SK-N-SH (cell line): ENCODE measurements around the gene ARID1B. TPM values are rescaled to one million over a fixed set of nuclear protein-coding genes. Genes with fewer than 3 reads are reported as not detected.

Source experiments
- CTCF ChIA-PET: fragments of 300-600, 350-600 bp; formaldehyde crosslinking; extraction: SDS; loops from one replicate; lab custom pipeline; 2021; lab: Yijun Ruan, JAX
- POLR2A ChIA-PET: fragments of 350-600 bp; sonication (Branson Sonifier 250); formaldehyde crosslinking; extraction: SDS; loops from one replicate; lab custom pipeline; 2020; ENCODE audit warnings: antibody characterized with exemption, inconsistent platforms; lab: Yijun Ruan, JAX
- DNase-seq: peaks from one replicate; pipeline ENCODE4 v3.0.0; 2012
- H2AFZ ChIP-seq: fragments of 200-600 bp; sonication (generic); 2 replicates; pipeline ENCODE4 v1.8.1; 2016; ENCODE audit warnings: antibody characterized with exemption, mild to moderate bottlenecking, low read depth
- H3F3A ChIP-seq: fragments of 200-600 bp; sonication (generic); replicated peaks from 2 replicates; pipeline ENCODE3; 2016; ENCODE audit warnings: antibody characterized with exemption, mild to moderate bottlenecking; ENCODE audit not compliant: insufficient read depth
- H3K27ac ChIP-seq, 2 experiments: fragments of 200-500 bp in 1 of 2; fragments of 200-600 bp in 1 of 2; sonication (Bioruptor generic) in 1 of 2; sonication (generic), shearing (Covaris generic) in 1 of 2; 2 replicates each; pipeline versions ENCODE4 v1.5.1 to v1.6.1; 2014 to 2016; ENCODE audit warnings: low read depth in 2 of 2, inconsistent platforms in 1 of 2, low read length in 1 of 2, mild to moderate bottlenecking in 1 of 2, mixed read lengths in 1 of 2
- H3K27me3 ChIP-seq: fragments of 200-600 bp; sonication (generic), shearing (Covaris generic); 2 replicates; pipeline ENCODE4 v1.6.1; 2016; ENCODE audit warnings: mixed run types; ENCODE audit not compliant: insufficient read depth
- H3K36me3 ChIP-seq, 2 experiments: fragments of 200-500 bp in 1 of 2; fragments of 200-600 bp in 1 of 2; sonication (Bioruptor generic) in 1 of 2; sonication (generic) in 1 of 2; replicated peaks in 1 of 2; 2 replicates each; pipeline versions ENCODE3 to v1.5.1; 2014 to 2016; ENCODE audit warnings: low read length in 1 of 2, mild to moderate bottlenecking in 1 of 2; ENCODE audit not compliant: insufficient read depth in 2 of 2, control insufficient read depth in 1 of 2
- H3K4me1 ChIP-seq, 2 experiments: fragments of 200-500 bp in 1 of 2; fragments of 200-600 bp in 1 of 2; sonication (Bioruptor generic) in 1 of 2; sonication (generic), shearing (Covaris generic) in 1 of 2; 2 replicates each; pipeline versions ENCODE4 v1.5.1 to v1.6.1; 2014 to 2016; ENCODE audit warnings: low read depth in 1 of 2, low read length in 1 of 2, mixed run types in 1 of 2; ENCODE audit not compliant: insufficient read depth in 2 of 2, control insufficient read depth in 1 of 2
- H3K4me2 ChIP-seq: fragments of 200-600 bp; sonication (generic), shearing (Covaris generic); 2 replicates; pipeline ENCODE4 v1.6.1; 2017; ENCODE audit warnings: mixed run types
- H3K4me3 ChIP-seq, 2 experiments: fragments of 200-500 bp in 1 of 2; fragments of 200-600 bp in 1 of 2; sonication (Bioruptor generic) in 1 of 2; sonication (generic), shearing (Covaris generic) in 1 of 2; 2 replicates each; pipeline versions ENCODE4 v1.5.1 to v1.8.1; 2014 to 2016; ENCODE audit warnings: low read depth in 2 of 2, inconsistent platforms in 1 of 2, low read length in 1 of 2, mild to moderate bottlenecking in 1 of 2, mixed read lengths in 1 of 2, moderate library complexity in 1 of 2
- H3K79me2 ChIP-seq: fragments of 200-600 bp; sonication (generic); 2 replicates; pipeline ENCODE4 v1.8.1; 2017; ENCODE audit warnings: mild to moderate bottlenecking; ENCODE audit not compliant: insufficient read depth
- H3K9ac ChIP-seq: fragments of 200-600 bp; sonication (generic); 2 replicates; pipeline ENCODE4 v1.6.1; 2017; ENCODE audit warnings: mixed run types
- H3K9me2 ChIP-seq: fragments of 200-600 bp; sonication (generic); 2 replicates; pipeline ENCODE4 v1.6.1; 2017; ENCODE audit warnings: mixed run types
- H3K9me3 ChIP-seq: fragments of 200-600 bp; sonication (generic); 2 replicates; pipeline ENCODE4 v1.6.1; 2017; ENCODE audit warnings: mixed run types, mild to moderate bottlenecking, moderate library complexity
- H4K20me1 ChIP-seq: fragments of 200-600 bp; sonication (generic); 2 replicates; pipeline ENCODE4 v1.6.1; 2017; ENCODE audit warnings: mild to moderate bottlenecking, mixed run types; ENCODE audit not compliant: insufficient read depth
- EP300 ChIP-seq, 2 experiments: IDR thresholded peaks; 2 replicates each; pipeline versions ENCODE4 v1.4.0 to v1.6.1; 2012; ENCODE audit warnings: borderline replicate concordance in 1 of 2, low read depth in 1 of 2, low read length in 1 of 2
- EZH2phosphoT487 ChIP-seq: fragments of 200-600 bp; sonication (generic); IDR thresholded peaks from 2 replicates; pipeline ENCODE4 v1.6.1; 2017; ENCODE audit warnings: low read depth, mixed run types, mild to moderate bottlenecking, antibody characterized with exemption, moderate library complexity, borderline replicate concordance
- FOXM1 ChIP-seq: IDR thresholded peaks from 2 replicates; pipeline ENCODE4 v1.4.0; 2012; ENCODE audit warnings: low read depth, mild to moderate bottlenecking
- GABPA ChIP-seq: IDR thresholded peaks from 2 replicates; pipeline ENCODE4 v1.4.0; 2012; ENCODE audit warnings: low read depth, mild to moderate bottlenecking
- MEF2A ChIP-seq: IDR thresholded peaks from 2 replicates; pipeline ENCODE4 v1.4.0; 2012; ENCODE audit warnings: low read depth, borderline replicate concordance
- MXI1 ChIP-seq: IDR thresholded peaks from 2 replicates; pipeline ENCODE4 v1.6.1; 2012; ENCODE audit warnings: mild to moderate bottlenecking, low read depth, low read length, improper control_type of control experiment
- NFIC ChIP-seq: IDR thresholded peaks from 2 replicates; pipeline ENCODE4 v1.4.0; 2012; ENCODE audit warnings: borderline replicate concordance
- POLR2AphosphoS5 ChIP-seq: IDR thresholded peaks from 2 replicates; pipeline ENCODE4 v1.6.1; 2012; ENCODE audit warnings: low read depth, low read length
- RCOR1 ChIP-seq: fragments of 150-350 bp; IDR thresholded peaks from 2 replicates; pipeline ENCODE4 v1.6.1; 2017; ENCODE audit warnings: antibody characterized with exemption, low read length
- RFX5 ChIP-seq: IDR thresholded peaks from 2 replicates; pipeline ENCODE4 v1.6.1; 2012; ENCODE audit warnings: mild to moderate bottlenecking, improper control_type of control experiment, low read length
- SMC3 ChIP-seq: IDR thresholded peaks from 2 replicates; pipeline ENCODE4 v1.6.1; 2012; ENCODE audit warnings: low read depth, low read length, improper control_type of control experiment
- TEAD4 ChIP-seq: IDR thresholded peaks from 2 replicates; pipeline ENCODE4 v1.4.0; 2012; ENCODE audit warnings: mild to moderate bottlenecking, borderline replicate concordance; ENCODE audit not compliant: insufficient read depth
- USF1 ChIP-seq: IDR thresholded peaks from 2 replicates; pipeline ENCODE4 v1.4.0; 2012; ENCODE audit warnings: low read depth, borderline replicate concordance
- WGBS: methylation state at CpG from one replicate; pipeline ENCODE4 v1.1.6; 2017; ENCODE audit warnings: low lambda C conversion rate; 5-methylcytosine and 5-hydroxymethylcytosine counted together
- polyA plus RNA-seq, 3 experiments: library from polyadenylated mRNA; depleted of rRNA; stranded (reverse); fragments of >200 nt; gene quantifications; 2 replicates each; pipeline ENCODE4 v1.2.3, GENCODE V29; 2012
- TF ChIP-seq, protein P1 (sequence below): IDR thresholded peaks from 2 replicates; pipeline ENCODE4 v1.4.0; 2012; ENCODE audit warnings: low read depth

ARID1B gene
- polyA plus RNA-seq, 1 of the 3 experiments (the other 2 are of a cell fraction): 13.6 TPM

DNA sequence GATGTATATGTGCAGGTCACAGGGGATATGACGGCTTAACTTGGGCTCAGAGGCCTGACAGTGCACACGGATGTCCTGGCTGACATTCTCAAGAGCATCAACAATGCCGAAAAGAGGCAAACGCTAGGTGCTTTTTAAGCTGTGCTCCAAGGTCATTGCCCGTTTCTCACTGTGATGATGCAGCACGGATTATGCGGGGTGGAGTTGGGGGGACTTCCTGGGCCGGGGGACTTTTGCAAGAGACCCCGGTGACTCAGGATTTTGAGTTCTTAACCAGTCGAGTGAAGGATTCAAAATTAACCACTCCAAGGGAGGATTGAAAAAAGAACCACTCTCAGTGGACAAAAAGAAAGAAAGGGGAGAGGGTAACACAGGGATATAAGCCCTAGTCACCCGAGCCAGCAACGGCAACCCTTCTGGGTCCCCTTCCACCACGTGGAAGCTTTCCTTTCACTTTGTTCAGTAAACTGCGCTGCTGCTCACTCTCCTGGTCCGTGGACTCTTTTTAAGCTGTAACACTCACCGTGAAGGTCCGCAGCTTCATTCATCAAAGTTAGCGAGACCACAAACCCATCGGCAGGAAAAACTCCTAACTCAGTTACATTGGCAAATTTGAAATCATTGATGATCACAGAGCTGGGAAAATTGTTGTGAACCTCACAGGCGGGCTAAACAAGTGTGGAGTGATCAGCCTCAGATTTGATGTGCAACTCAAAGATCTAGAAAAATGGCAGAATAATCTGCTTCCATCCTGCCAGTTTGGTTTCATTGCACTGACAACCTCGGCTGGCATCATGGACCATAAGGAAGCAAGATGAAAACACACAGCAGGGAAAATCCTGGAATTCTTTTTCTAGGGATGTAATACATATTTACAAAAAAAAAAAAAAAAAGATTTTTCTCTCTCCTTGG is 199.3 kb downstream of the ARID1B start (continued):
- TF ChIP-seq USF1: no peak
- TF ChIP-seq NFIC: no peak
- TF ChIP-seq GABPA: no peak
- TF ChIP-seq, protein P1, sequence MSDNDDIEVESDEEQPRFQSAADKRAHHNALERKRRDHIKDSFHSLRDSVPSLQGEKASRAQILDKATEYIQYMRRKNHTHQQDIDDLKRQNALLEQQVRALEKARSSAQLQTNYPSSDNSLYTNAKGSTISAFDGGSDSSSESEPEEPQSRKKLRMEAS: peak; percentile 82
- no peak for TF ChIP-seq EZH2phosphoT487
- peak; percentile 72; the same call in 1 of the 2 replicates for TF ChIP-seq MXI1
- no peak for TF ChIP-seq POLR2AphosphoS5

GRCh38 chr6:156977527-156978291 is 200.5 kb downstream of the ARID1B start:
- Histone ChIP-seq H3K9ac (peak overlapping the region; percentile 63; the same call in 1 of the 2 replicates), H3K79me2 (peaks cover 98% of the 10 kb centered on the region), H4K20me1 (peaks cover 51% of the 10 kb centered on the region), H3K4me2 (peak overlapping the region; percentile 72; the same call in 1 of the 2 replicates), H3K9me3 (no peaks in the 10 kb centered on the region), H3K36me3 (peaks cover 0 to 5% of the 10 kb centered on the region in 2 experiments), H3K9me2 (no peaks in the 10 kb centered on the region), H2AFZ (no peak overlapping the region), H3K4me3 (no peak overlapping the region), H3K4me1 (peaks cover 0 to 30% of the 10 kb centered on the region in 2 experiments; a peak in 3 of 4 replicates)
- ChIA-PET CTCF (interaction anchor here (1.7 kb wide), 1 partner anchor 18 kb away, joined by 3 read pairs; no protein-coding TSS in a partner anchor), POLR2A (no interaction called here)
- 79% methylated on average over 7 of the region's 8 CpGs for WGBS
- DNase-seq: no peak
- no peak for TF ChIP-seq EP300 (IDR thresholded peaks at IDR 0.05; ENCODE audit: borderline replicate concordance in 1 of 2, low read depth in 1 of 2, low read length in 1 of 2)
- TF ChIP-seq SMC3: no peak
- TF ChIP-seq RCOR1: no peak
- TF ChIP-seq POLR2AphosphoS5: no peak
- no peak for TF ChIP-seq FOXM1
- no peak for TF ChIP-seq RFX5
- TF ChIP-seq TEAD4: no peak
- no peak for TF ChIP-seq MEF2A
- TF ChIP-seq, all 33 proteins: peak for 0
- Histone ChIP-seq H3F3A (peaks cover 14% of the 10 kb centered on the region), H3K27ac (peak overlapping the region; percentile 63 to 74; a peak in 3 of 4 replicates), H3K27me3 (no peaks in the 10 kb centered on the region)
